COLO668 (cell line): ENCODE measurements around the gene FAM47E.
"Not testable (repeated sequence)": the region's sequence is repeated elsewhere in the genome, so short reads cannot be mapped to it uniquely, and the experiment has no call there.

Experiments used
- DNase-seq: peaks from one replicate; lab custom pipeline; 2025; ENCODE audit not compliant: unreplicated experiment; lab: John Stamatoyannopoulos, UW

Gene FAM47E

DNA sequence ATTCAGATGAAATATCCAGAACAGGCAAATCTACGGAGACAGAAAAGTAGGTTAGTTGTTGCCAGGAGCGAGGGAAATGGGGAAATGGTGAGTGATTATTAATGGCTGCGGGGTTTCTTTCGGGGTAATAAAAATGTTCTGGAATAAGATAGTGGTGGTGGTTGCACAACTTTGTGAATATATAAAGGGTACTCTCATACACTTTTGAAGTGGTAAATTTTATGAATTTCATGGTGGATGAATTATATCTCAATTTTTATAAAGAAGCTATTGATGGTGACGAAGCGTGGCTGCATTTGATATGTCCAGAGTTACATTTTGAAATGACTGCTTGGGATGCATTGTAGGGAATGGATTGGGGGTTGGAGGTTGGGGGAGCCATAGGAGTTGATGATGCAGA, 16.3 kb downstream of the FAM47E start:
- no peak for DNase-seq

DNA sequence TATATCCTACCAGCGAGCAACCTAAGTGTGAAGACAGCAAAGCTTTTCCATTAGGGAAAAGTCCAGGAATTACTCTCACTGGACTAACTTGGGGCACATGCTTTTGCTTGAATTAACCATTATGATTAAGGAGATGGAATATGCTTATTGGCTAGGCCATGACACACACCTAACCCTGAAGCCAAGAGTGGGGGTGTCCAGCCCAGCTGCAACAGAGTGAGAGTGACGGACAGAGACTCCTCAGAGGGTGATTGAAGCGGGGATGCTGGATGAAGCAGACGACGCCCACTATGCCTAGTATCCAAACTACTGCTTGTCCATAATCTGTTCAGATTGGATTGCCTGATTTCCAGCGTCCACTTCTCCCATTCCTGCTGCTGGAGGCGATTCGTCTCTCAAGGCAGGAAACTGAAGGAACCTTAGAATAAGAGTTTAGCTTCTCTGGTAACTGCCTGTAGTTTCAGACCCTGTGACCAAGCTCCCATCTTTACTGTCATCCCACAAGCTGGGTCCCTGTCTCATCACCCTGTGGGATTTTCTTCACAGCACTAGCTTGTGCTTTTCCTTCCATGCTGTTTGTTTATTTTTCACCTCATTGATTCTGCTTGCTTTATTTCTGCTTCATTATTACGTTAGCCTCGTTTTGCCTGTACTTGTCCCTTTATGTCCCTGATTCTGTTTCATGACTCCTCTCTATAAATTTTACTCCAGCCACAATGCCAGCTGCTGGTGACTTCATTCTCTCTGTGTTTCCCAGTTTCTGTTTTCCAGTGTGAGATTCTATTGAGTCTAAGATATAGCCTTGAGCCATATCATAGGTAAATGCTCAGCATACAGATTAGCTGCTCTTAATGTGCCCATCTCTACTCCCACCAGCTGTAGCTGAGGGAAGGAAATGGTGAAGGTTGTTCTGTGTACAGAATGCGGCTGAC, 19.0 kb downstream of the FAM47E start:
- DNase-seq: peak; percentile 46

DNA sequence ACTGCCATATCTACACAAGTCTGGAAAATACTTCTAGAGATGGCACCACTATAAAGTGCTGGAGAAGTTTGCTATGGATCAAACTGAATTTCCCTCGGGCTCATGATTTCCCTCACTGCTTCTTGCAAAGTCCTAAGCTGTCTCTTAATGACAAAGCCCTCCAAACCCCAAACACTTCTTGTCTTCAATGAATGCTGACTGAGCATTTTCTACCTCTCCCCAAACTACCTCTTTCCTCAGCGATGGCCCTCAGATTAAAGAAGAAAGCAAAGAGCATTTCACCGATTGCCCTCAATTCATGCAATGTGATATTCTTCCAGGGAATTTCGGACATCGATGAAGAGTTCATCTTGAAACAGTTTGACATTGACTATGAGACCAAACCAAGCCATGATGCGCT, 19.7 kb downstream of the FAM47E start:
- no peak for DNase-seq

DNA sequence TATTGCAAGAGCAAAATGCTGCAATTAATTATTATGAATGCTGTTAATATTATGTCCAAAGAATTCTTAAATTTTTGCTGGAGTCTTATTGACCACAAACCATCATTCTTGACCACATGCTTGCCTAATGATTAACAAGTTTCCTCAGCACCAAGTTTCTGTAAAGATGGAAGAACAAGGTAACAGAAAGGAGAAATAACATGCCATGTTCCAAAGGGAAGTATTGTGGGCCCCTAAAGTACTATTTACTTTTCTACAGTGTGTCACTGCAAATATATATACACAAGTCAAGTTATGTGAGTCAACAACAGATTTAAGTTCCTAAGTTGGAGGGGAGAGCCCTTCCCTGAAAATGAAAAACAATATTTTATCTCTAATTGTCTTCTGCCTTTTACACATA, 20.6 kb downstream of the FAM47E start:
- no peak for DNase-seq

DNA sequence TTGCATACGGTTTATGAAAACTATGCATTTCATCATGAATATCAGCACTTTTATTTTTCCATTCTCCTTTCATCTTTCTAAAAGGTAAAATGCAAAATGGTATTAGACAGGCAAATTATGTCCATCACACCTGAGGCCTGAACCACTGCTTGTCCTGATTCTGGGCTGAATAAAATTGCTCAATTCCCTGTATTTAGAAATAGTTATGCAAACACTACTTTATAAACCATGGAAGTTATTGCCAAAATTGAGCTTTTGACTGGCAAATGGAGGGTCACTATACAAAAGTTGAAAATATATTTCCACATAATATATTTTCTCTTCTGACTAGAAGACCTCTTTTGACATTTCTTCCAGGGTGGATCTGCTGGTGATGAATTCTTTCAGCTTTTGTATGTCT, 21.1 kb downstream of the FAM47E start:
- DNase-seq: no peak

DNA sequence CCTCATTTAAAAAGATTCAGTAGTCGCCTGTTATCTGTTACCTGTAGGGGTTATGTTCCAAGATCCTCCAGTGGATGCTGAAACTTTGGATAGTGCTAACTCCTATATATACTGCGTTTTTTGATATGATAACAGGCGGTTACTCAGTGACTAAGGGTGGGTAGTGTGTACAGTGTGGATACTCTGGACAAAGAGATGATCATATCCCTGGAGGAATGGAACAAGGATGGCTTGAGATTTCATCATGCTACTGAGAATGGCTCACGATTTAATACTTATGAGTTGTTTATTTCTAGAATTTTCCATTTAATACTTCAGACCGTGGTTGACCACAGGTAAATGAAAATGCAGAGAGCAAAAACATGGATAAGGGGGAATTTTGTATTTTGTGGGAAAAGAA, 21.5 kb downstream of the FAM47E start:
- DNase-seq: no peak

DNA sequence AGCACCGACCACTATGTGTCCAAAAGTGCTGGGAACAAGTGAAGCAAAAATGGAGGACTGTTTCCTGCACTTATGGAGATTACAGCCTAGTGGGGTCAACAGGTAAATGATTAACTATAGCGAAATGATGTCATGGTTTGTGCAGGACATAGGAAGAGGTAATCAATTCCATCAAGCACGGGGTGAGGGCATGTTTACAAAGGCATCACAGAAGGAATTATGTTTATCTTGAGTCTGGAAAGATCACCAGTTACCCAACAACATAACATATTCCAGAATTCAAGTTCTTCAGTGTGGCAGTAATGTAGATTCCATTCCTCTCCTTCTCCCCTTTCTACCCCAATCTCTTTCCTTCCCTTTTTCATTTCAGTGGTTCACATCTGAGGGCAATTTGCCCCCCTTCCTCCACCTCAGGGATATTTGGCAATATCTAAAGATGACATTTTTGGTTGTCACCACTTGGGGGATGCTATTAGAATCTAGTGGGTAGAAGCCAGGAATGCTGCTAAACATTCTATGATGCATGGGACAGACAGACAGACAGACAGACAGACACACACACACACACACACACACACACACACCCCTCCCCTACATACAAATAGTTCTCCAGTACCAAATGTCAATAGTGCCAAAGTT, 24.1 kb downstream of the FAM47E start:
- DNase-seq: peak; percentile 47

DNA sequence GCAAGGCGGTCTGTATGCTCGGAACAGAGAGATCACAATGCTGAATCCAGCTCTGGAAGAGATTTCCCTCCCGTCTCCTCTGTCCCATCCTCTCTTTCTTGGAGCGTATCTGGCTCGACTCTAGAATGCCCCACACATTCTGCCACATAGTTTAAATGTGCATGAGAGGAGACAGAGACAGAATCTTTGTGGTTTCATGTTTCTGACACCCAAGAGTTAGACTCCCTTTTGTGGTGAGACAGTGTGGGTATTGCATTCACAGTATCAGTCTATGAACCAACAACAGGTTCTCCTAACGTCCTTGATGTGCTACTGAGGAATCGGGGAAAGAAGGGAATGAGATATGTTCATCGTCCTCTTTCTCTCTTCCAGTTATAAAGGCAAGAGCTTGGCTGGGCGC, 25.3 kb downstream of the FAM47E start:
- DNase-seq: no peak

DNA sequence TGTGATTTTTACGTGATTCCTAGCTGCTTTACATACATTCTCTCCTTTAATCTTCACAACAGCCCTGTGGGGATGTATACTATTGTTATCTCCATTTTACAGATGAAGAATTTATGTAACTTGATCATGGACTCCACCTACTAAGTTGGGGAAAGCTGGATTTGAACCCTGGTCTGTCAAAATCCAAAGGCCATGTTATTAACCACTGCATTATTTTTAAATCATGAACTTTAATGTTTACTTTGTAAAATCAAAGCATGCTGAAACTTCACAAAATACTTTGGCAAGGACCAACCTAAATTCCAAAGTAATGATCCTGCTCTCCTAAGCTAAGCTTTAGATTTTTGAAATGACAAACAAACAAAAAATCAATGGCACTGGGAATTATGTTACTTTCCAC, 26.1 kb downstream of the FAM47E start:
- no peak for DNase-seq

DNA sequence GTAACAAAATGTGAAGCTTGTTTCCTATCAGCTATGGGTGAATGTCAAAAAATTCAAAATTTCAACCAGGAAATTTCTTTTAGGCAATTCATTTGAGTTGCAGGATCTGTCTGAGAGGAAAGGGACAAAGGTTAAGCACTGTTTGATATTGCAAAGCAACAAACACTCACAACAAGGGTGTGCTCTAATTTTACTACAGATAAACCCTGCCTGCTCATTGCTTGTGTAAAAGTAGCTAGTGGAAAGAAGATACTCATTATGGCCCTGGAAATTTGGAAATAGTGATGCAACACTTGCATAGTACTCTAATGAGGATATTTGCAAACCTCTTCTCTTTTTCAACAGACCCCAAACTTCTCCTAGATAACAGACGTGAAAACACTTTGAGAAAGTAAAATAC, 27.1 kb downstream of the FAM47E start:
- DNase-seq: no peak

DNA sequence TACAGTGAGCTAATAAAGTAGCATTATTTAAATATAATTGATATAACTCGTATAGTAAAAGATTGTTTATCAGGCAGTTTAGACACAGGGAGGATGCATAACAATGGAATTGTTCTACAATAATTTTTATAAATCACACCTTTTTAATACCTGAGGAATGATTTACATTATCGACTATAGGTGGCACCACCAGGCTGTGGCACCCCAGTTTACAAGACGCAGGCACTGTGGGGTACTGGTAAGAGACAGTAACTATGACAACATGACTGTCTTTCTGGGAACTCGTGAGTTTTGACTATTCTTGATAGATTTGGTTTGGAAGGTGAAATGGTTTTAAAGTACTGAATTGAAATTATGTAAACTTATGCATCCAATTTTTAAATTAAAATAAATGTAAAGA, 27.9 kb downstream of the FAM47E start:
- DNase-seq: no peak

DNA sequence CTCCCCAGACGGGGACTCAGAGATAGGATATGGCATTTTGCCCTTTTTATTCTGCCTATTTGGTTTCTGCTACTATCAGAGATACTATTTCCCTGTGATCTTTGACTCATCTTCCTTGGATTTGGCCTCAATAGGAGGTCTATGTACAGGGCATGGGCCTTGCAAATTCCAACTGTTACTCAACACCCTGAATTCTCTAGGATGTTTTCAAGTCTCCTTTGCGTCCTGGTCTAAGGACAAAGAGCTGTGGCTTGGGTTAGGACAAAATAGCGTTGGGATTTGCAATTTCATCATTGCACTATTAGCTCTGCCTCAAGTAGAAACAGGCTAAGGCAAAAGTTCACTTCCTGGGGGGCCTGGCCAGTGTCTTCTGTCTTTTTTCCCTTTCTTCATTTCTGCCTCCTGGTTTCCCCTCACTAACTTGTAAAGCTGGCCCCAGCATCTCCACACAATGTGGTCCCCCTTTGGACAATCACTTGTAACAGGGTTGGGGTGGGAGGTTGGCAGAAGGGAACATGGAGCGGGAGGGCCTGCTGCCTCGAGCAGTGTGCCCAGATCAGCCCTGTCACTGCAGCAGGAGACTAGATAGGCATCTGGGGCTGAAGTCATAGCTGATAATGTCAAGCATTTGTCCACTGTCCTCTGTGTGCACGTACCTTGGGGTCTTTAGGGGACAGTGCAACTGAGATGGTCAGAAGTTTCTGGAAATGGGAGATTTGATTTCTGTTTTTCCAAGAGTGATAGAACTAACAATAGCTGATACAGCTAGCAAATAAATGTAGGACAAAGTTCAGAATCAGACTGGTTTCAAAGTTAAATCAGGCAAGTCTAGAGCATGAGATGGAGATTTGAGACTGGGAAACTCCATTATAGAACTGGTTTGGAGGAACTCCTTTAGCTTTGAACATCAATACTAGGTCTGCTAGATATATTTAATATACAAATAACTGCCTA, 29.2 kb downstream of the FAM47E start:
- DNase-seq: no peak

DNA sequence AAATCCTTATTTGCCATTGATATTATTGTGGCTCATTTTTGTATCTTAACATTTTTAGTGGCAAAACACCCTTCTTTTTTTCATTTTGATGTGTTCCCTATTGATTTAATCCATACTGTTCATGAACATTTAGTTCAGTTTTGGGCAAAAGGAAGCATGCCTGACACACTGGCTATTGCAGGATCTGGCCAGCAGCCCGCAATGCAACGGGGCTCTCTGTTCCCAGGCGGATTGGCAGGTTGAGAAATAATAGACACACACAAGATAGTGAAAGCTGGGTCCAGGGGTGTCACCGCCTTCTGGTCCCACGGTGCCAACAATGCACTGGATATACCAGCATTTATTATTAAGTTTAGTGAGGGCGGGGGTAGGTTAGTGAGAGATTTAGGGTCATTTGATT, 30.1 kb downstream of the FAM47E start:
- not testable (repeated sequence) for DNase-seq

DNA sequence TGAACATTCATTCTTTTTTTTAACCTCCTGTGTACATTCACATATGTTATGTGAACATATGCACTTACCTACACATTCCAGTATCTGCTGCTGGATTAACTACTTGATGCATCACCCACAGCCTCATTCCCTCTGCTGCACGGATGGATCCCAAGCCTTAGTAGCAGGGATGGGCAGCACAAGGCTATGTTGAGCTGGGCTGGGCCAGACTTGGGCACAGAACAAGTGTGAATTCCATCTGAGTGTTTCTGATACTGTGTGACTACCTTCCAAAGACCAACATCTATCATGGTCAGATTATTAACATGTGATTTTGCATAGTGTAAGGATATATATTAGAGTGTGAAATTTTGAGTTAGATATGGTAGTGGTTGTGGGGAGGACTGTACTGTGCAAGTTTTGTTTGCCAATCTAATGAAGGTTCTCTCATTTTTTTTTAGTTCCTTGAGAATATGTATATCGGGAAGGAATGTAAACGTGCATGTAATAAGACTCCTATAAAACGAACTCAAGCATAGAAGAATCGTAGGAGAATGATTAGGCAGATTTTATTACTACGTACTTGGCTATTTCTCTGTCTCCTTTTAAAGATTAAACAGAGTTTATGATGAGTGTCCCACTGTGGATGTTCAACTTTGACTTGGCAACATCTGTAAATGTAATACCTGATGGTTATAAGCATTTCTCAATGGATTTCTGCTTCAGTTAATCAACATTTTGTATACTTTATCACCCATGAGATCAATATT, 31.6 kb downstream of the FAM47E start:
- DNase-seq: no peak

DNA sequence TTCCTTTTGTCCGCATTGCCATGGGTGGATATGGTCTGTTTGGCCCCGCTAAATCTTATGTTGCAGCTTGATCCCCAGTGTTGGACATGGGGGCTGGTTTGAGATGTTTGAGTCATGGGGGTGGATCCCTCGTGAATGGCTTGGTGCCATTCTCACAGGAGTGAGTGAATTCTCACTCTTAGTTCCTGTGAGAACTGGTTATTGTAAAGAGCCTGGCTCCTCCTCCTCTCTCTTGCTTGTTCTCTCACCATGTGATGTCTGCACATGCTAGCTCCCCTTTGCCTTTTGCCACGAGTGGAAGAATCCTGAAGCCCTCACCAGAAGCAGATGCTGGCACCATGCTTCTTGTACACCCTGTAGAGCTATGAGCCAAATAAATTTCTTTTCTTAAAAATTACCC, 32.4 kb downstream of the FAM47E start:
- no peak for DNase-seq

DNA sequence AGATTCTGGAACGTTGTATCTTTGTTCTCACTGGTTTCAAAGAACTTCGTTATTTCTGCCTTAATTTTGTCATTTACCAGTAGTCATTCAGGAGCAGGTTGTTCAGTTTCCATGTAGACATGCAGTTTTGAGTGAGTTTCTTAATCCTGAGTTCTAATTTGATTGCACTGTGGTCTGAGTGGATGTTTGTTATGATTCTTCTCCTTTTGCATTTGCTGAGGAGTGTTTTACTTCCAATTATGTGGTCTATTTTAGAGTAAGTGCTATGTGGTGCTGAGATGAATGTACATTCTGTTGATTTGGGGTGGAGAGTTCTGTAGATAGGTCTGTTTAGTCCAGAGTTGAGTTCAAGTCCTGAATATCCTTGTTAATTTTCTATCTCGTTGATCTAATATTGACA, 36.3 kb downstream of the FAM47E start:
- not testable (repeated sequence) for DNase-seq

DNA sequence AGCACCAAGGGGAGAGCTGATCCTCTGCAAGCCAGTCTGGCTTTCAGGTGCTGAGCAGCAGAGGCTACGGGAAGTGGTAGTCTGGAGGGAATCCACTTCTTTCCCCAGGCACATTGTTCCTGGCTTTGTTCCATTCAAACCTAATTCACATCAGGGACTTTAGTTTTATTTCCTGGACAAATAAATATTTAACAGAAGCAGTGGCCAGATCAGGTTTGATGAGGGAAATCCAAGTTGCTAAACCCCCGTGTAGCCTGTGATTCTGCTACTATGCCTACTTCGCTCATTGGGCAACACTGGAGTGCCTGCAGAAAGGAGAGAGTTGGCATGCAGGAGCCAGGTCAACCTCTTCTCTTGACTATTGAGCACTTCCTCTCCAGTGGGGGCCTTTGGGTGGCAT, 41.2 kb downstream of the FAM47E start:
- DNase-seq: no peak

DNA sequence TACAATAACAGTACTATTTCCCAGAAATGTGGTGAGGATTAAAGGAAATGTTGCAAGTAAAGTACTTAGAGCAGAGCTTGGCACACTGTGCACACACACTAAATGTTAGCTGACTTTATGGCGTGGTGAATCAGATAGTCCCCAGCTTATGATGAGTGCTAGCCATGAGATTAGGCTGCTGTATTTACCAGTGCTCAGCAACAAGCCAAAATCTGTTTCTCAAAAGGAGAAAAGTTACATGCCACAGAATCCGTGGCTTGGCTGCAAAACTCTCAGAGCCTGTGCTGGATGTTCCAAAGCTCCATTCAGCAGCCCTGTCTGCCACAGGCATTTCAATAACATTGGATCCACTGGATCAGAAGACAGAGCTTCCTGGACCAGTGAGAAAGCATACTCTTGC, 42.3 kb downstream of the FAM47E start:
- DNase-seq: no peak

DNA sequence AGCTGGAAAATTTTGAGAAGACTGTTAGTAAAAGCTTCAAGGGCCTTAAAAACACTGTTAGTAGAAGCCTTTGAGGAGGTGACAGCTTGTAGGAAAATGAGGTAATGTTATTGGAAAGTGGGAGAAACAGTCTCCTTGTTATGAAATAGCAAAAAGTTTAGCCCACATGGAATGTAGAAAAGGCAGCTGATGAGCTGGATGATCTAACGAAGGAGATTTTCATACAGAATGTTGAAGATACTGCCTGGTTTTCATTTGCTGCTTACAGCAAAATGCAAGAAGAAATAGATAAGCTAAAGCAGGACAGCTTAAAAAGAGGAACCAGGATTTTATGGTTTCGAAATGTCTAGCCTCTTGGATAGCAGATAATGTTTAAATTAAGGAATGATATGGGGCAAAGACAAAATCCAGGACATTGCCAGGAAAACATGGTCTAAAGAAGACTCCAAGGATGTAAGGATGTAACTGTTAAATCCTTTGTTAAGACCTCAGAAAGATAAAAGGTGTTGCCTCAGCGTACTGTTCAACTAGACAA, 44.8 kb downstream of the FAM47E start:
- DNase-seq: no peak

DNA sequence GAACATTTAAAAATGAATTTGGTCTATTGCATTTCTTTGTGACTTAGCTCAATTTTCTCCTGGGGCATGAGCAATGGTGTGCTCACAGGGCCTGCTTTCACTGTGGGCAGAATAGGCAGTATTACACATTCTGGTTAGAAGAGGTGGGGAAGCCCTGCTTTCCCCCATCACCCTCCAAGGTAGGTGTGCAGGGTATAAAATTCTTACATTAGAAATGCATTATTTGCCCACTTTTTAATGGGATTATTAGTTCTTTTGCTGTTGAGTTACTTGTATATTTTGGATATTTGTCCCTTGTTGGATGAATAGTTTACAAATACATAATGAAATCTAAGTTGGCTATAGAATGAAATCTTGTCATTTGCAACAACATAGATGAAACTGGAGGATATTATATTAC, 46.7 kb downstream of the FAM47E start:
- no peak for DNase-seq
